Heart left ventricle (tissue), 13 donors: Measurements from ENCODE around the gene ECSCR.
"Not testable (repeated sequence)": the region's sequence is repeated elsewhere in the genome, so short reads cannot be mapped to it uniquely, and the experiment has no call there.

Experiments
- POLR2A ChIP-seq, 2 donors: fragments of 450-650 bp; IDR thresholded peaks; one replicate each; pipeline ENCODE4 v1.6.1; 2017; ENCODE audit warnings: antibody characterized with exemption in 2 of 2, mild to moderate bottlenecking in 2 of 2, moderate library complexity in 2 of 2
- TF ChIP-seq, protein P1 (sequence below), 12 donors: fragments of 200-600 bp; sonication (generic) in 4 of 12; IDR thresholded peaks; one replicate each; pipeline versions ENCODE4 v1.5.0 to v1.8.0; 2018 to 2022; ENCODE audit warnings: antibody characterized with exemption in 12 of 12, mild to moderate bottlenecking in 5 of 12
- donor health status: ischemic (EF 13 %, LVEDD 7.1; RV severe dilation, severe dysfunction).
- donor health status: DM: no; HTN: yes; CAD: no.
- donor health status: DM: no; HTN: no; CAD: no.
- donor health status: ischemic (EF 25% LVEDD 6.9; RV normal size, moderate dysfunction).
- donor health status: ischemic (EF 25% LVEDD 5.7; RV mildly dilated, moderate dysfunction).
- donor health status: ischemic (EF 35%, LVEDD 5.7; RV mildly dilated, moderate dysfunction).
- donor health status: nonischemic (EF 11% LVEDD 7.7; RV severe dilation, severe dysfunction).
- donor health status: DM: yes; HTN: yes; CAD: no.
- donor health status: PGD.
- donor health status: ischemic (EF 29% LVEDD 5.4; RV normal size, mild dysfunction).
- donor health status: nonischemic (EF 23%, LVEDD 6.1; RV moderate dilation, normal function).

DNA sequence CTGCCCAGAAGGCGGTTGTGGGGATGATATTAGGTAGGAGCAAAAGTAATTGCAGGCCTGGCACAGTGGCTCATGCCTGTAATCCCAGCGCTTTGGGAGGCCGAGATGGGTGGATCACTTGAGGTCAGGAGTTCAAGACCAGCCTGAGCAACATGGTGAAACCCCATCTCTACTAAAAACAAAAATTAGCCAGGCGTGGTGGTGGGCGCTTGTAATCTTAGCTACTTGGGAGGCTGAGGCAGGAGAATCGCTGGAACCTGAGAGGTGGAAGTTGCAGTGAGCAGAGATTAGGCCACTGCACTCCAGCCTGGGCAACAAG lies 20.3 kb upstream of the ECSCR start:
- TF ChIP-seq, protein P1, sequence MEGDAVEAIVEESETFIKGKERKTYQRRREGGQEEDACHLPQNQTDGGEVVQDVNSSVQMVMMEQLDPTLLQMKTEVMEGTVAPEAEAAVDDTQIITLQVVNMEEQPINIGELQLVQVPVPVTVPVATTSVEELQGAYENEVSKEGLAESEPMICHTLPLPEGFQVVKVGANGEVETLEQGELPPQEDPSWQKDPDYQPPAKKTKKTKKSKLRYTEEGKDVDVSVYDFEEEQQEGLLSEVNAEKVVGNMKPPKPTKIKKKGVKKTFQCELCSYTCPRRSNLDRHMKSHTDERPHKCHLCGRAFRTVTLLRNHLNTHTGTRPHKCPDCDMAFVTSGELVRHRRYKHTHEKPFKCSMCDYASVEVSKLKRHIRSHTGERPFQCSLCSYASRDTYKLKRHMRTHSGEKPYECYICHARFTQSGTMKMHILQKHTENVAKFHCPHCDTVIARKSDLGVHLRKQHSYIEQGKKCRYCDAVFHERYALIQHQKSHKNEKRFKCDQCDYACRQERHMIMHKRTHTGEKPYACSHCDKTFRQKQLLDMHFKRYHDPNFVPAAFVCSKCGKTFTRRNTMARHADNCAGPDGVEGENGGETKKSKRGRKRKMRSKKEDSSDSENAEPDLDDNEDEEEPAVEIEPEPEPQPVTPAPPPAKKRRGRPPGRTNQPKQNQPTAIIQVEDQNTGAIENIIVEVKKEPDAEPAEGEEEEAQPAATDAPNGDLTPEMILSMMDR (IDR thresholded peaks at IDR 0.05), result not testable (repeated sequence)
- TF ChIP-seq POLR2A (IDR thresholded peaks at IDR 0.05), result not testable (repeated sequence)
